HG03469 (cell line): ENCODE results near the gene MYOG.

Experiments used
- ATAC-seq: cut with Tn5 transposase; IDR thresholded peaks from one replicate; pipeline ENCODE4 v1.9.1; 2021; ENCODE audit warnings: mild to moderate bottlenecking, moderate library complexity, moderate number of reproducible peaks; ENCODE audit not compliant: unreplicated experiment

MYOG gene

GRCh38 chr1:203085528-203086406, at the start of gene MYOG:
MYOG (minus strand) TSS chr1:203086012; CDS start chr1:203085961, 51 bp downstream.
- no peak for ATAC-seq

- ATAC-seq, result no peak
Observed at GRCh38 chr1:203133970-203134725, 48.3 kb upstream of the MYOG start.

GRCh38 chr1:203131548-203132200, 45.9 kb upstream of the MYOG start:
- no peak for ATAC-seq

- no peak for ATAC-seq
Observed at GRCh38 chr1:203130358-203130985, 44.7 kb upstream of the MYOG start.

GRCh38 chr1:203129501-203130231, 43.9 kb upstream of the MYOG start:
- no peak for ATAC-seq

- ATAC-seq, result no peak
Observed at GRCh38 chr1:203128716-203129500, 43.1 kb upstream of the MYOG start.

GRCh38 chr1:203128431-203128715, 42.6 kb upstream of the MYOG start:
- no peak for ATAC-seq

GRCh38 chr1:203127666-203128430, 42.0 kb upstream of the MYOG start, which contains the start of gene ADORA1:
ADORA1 (plus strand) TSS chr1:203127726; CDS start chr1:203128842, 1,116 bp downstream.
- ATAC-seq, result no peak

- ATAC-seq, result no peak
Observed at GRCh38 chr1:203126866-203127665, 41.3 kb upstream of the MYOG start.

- ATAC-seq, result no peak
Observed at GRCh38 chr1:203126151-203126865, 40.5 kb upstream of the MYOG start.

GRCh38 chr1:203124546-203125317, 38.9 kb upstream of the MYOG start:
- ATAC-seq, result no peak

GRCh38 chr1:203124011-203124410, 38.2 kb upstream of the MYOG start:
- ATAC-seq, result no peak

- ATAC-seq, result no peak
Observed at GRCh38 chr1:203122159-203122558, 36.3 kb upstream of the MYOG start.

GRCh38 chr1:203121186-203122015, 35.6 kb upstream of the MYOG start:
- no peak for ATAC-seq

- no peak for ATAC-seq
Observed at GRCh38 chr1:203120325-203121153, 34.7 kb upstream of the MYOG start.
